Left renal cortex interstitium (tissue), 4 donors: ENCODE measurements around the gene LINC01488. TPM values are rescaled to one million over a fixed set of nuclear protein-coding genes. Genes with fewer than 3 reads are reported as not detected.

Source experiments
- DNase-seq, 4 donors: peaks; one replicate each; pipeline ENCODE4 v3.0.0-alpha.2; 2013; ENCODE audit warnings: low read depth in 4 of 4, low spot score in 2 of 4, missing footprints in 1 of 4
- polyA plus RNA-seq, 4 donors: library from polyadenylated mRNA; unstranded; fragments of 120-200 nt; gene quantifications; one replicate each; pipeline ENCODE4 v1.2.1, GENCODE V29; 2013; ENCODE audit not compliant: insufficient read length in 4 of 4

The LINC01488 gene
- under 1 TPM; 0.06 to 0.09 (median 0.07) TPM for polyA plus RNA-seq

DNA sequence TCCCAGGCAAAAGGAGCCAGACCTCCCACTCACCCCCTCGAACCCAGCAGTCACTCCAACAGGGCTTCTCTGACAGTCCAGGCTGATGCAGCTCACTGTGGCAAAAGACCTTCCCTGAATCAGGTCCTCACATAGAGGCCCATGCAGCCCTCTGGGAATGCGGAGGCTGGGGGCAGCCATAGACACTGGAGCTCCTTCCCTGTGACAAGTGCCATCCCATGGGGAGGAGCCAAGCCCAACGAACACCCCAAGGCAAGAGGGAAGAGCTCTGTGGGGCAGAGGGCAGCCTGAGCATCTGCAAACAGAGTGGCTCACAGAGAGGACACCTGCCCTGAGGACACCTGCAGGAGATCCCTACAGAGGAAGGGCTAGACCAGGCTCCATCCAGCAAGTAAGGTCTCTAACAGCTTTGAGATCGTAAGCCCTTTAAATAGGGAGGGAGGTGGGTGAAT, at the start of gene LINC01488:
Gene LINC01488 (plus strand): TSS at position 271 of the 452 bp plus-strand sequence.
- no peak for DNase-seq

DNA sequence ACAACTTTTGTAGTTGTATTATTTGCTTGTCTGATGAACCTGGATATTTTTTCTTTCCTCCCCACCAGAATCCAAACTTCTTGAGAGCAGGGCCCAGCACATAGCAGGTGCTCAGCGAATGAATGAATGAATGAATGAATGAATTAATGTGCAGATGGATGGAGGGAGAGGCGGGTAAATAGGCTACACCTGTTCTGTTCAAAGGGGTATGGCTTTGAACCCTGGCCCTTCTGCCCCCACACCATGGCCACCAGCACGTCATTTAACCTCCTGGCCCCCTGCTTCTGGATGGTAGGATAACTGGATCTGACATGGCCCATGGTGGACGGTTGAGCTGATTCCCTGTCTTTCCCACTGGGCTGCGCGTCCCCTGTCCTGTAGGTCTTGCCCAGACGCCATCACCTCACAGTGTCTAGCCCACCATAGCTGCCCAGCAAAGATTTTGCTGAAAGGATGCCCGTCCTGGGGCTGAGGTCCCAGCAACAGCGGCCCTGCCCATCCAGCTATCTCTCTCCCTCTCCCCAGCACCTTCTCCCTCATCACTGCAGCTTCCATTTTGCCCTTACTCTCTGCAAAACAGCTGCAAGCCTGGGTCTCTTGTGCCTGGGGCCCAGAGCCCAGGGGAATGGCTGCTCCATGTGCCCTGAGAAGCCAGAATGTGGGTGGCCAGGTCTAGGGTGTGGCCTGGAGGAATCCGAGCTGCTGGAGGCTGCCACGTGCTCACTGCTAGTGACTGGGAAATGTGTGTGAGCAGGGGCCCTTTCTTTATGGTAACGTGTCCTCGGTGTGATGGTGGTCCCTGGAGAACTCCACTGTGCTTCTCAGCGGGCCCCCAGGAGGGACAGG, 49.3 kb upstream of the LINC01488 start:
- no peak for DNase-seq

DNA sequence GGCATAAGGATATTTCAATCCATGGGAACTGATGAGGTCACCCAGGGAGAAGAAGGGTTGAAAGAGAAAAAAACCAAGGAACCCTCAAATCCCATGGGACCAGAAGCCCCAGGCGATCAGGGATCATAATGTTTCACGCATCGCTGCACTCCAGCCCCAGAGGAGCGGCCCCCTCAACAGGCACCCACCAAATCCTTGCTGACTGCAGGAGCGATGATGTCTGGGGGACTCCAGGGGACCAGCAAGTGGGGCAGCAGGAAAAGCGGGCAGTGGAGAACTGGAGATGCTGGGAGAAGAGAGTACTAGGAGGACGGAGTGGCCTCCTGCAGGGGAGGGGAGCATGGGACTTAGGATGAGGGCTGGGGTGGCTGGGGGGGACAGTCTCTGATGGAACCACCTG, 47.7 kb upstream of the LINC01488 start:
- no peak for DNase-seq

DNA sequence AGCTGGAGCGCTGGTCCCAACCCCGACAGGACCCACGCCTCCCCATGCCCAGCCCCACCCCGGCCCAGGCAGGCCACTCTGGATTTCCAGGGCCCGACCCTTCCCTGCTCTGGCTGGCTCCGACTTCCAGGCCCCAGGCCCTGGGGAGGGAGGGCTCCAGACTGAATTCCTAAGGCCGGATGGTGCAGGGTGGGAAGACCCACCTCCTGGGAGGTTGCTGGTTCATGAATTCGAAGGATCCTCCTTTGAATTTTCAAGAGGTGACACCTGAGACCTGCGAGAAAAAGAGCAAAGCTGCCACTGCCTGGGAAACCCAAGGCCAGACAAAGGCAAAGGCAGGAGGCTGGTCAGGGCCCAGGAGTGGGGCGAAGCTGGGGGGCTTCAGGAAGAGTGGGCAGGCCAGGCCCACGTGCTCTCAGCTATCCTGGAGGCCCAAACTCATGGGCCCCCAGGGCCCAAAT, 47.0 kb upstream of the LINC01488 start:
- no peak for DNase-seq

DNA sequence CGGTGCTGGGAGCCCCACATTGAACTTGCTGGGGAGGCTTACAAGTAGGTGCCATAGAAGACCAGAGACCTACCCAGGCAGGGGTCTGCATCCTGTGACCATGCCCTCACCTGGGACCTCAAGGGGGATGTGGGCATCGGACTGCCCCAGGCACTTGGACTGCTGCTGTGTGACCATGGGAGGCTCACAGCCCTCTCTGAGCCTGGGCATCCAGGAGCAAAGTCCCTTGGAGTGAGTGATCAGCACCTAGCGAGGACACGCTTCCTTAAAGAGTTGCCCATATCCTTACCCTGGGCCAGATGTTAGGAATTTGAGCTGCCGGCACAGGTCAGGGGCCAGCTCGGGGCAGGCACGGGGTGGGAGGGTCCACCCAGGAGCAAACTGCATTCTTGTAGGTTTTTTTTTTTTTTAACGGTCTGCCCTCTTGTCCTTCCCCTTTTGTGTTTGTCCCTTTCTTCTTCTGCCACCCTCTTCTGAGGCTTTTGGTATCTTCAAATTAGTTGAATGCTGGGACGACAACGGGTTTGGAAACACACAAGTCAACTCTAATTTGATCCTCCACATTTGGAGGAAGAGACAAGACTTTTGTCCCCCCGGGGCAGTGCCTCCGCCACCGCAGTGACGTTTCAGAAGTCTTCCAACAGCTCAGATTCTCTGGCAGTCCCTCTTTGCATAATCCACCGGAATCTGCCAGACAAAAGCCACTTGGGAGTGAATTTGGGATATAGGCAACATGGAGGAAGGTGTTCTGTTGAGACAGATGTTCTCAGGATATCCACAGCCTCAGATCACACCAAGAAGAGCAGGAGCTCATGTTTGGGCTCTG, 46.1 kb upstream of the LINC01488 start:
- no peak for DNase-seq

DNA sequence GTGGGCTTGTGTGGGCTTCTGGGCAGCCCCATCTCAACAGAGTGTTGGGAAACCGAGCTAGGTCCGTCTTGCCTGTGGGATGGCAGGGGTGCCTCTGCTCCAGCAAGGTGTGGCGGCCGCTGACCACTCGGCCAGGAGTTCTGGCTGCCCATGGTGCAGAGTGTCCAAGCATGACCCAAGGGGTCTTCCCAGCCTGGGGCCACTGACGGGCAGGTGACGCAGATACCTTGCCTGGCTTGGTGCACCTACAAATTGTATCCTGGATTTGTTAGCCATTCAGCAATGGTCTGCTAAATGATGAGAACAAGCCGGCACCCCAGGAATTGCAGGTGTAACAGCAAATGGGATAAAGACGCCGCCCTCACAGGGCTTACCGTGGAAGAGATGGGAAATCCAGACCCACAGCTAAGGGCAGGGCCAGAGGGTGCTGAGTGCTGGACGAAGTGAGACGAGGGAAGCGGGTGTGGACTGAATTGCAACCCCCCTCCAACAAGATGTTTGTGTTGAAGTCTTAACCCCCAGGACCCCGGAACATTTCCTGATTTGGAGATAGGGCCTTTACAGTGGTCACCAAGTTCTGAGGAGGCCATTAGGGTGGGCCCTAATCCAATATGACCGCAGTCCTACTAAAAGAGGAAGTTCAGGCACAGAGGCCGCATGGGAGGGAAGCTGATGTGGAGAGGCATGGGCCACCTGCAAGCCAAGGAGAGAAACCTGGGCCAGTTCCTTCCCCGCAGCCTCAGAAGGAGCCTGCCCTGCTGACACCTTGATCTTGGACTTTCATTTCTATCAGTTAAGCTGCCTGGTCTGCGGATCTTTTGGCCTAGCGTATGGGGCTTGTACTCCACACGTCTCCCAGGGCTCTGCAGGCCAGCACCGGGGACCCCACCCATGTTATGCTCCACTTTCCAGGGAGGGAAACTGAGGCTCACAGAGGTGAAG, 45.2 kb upstream of the LINC01488 start:
- DNase-seq, result no peak

DNA sequence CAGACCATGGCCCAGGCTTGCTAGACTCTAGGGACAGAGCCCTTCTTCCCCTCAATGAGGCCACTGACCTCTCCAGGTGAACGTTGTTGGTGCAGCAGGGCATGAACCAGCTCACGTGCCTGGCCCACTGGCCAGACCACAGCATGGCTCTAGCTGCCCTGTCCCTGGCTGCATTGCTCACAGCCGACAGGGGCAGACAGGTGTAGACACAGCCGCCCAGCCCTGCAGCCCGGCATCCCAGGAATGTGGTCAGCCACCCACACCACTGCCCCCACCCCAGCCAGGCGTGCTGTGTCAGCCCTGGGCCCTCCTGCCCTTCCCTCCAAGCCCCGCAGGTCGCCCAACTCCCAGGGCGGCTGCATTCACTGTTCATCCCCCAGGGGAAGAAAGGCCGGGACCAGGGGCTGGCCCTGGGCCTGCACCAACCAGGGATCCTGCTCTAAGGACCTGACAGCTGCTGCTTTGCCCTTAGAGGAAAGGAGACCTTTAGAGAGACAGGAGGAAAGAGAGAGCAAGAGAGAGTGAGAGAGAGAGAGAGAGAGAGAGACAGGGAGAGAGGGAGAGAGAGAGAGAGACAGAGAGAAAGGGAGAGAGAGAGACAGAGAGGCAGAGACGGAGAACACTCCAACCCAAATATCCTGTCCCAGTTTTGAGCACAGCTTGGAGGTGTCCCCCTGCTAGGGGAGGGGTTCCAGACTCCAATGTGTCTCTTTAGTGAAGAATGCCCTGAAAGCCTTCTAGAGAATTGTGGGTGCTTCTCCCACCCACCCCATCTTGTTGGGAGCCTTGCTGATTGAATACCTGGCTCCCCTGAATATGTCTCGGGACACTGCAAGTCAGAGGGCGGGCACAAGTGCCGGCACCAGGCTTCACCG, 44.2 kb upstream of the LINC01488 start:
- DNase-seq, result no peak

DNA sequence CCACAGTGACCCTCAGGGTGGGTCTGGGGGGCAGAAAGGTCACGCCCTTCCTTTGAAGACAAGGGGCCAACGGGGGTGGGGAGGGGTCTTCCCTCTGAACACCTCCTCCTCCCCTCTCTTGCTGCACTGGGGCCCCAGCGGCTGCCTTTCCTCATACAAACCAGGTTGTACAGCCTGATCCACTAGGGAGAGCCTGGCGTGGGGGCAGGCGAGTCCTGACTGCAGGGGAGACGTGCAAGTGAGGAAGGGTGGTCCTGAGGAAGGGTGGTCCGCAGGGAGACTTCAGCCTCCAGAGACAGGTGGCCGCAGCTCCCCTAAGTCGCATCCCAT, 43.6 kb upstream of the LINC01488 start:
- no peak for DNase-seq

DNA sequence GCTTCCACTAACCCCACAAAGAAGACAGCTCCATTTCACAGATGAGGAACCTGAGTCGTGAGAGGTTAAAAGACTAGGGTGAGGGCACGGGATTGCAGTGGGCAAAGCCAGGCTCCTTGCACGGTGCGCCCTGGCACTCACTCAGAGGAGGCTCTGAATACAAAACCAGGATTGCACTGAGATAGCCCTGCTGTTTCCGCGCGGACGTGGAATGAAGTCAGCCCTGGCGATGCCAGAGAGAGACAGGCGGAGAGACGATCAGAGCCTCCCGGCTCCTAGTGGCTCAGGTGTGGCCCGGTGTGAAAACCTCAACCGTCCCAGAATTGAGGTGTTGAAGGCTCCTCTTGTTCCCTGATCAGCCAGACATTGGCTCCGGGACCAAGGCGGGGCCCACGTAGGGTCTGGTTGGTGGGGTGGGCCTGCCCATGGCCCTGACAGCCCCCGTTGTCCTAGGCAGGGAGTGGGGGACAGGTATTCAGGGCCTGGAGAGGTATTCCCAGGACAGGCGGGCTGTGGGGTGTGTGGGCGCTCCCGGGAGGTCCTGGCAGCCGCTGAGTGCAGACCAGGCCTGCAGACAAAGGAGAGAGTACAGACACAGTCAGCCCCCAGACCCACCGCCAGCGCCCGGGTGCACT, 43.1 kb upstream of the LINC01488 start:
- no peak for DNase-seq

DNA sequence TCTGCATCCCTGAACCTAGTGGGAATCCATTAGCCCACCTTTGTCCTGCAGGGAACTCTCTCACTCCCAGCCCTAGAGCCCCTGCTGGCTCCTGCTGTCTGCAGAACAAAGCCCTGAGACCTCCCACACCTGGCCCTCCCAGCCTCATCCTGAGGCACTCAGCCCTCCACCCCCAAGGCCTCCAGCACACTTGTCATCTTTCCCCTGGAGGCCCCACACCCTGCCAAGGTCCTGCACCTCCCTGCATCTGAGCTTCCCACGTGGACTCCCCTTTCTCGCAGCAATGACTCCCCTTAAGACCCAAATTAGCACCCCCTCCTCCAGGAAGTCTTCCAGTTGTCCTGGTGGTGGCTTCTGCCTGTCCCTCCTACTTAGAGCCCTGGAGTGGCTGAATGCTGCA, 42.3 kb upstream of the LINC01488 start:
- DNase-seq, result no peak

DNA sequence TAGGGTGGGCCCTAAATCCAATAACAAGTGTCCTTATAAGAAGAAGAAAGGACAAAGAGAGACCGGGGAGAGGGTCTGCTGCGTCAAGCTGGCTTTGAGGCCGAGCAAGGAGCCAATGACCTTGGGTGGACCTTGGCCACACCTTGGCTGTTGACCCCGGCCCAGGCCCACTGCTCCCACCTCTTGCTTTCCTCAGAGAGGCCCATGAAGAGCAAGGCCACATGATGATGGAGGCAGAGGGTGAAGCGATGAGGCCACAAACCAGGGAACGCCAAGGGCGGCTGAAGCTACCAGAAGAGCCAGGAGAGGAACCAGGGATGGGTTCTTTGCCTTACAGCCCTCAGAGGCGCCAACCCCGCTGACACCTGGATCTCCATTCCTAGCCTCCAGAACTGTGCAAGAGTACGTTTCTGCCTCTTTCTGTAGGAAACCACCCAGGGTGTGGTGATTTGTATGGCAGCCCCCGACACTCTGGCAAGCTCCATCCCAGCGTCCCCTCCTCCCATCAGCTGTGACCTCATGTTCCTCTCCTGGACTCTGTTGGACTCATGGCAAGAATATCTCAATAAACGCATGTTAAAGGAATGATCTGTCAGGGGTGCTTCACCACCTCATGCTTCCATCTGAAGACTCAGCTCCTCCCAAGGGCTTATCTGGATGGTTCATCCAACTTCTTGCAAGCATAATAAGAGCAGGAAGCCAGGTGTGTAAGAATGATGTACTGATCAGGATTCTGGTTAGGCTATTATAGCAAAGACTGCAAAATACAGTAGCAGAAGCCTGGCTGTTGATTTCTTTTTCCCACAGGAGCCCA, 41.6 kb upstream of the LINC01488 start:
- DNase-seq, result no peak

DNA sequence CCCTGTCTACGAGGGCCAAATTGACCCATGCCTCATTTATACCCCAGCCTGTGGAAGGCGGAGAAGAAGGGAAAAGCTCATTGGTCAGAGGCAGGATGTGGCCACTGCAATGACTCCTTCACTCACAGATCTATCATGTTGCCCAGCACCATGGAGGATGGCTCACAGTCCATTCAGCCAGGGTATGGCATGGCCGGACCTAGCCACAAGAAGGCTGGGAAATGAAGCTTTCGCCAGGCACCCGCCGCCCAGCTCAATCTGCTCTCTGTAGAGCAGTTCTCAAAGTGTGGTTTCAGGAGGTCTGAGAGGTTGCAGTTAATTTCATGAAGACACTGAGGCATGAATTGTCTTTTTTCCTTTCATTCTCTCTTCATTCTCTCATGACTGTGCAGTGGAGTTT, 40.6 kb upstream of the LINC01488 start:
- no peak for DNase-seq

DNA sequence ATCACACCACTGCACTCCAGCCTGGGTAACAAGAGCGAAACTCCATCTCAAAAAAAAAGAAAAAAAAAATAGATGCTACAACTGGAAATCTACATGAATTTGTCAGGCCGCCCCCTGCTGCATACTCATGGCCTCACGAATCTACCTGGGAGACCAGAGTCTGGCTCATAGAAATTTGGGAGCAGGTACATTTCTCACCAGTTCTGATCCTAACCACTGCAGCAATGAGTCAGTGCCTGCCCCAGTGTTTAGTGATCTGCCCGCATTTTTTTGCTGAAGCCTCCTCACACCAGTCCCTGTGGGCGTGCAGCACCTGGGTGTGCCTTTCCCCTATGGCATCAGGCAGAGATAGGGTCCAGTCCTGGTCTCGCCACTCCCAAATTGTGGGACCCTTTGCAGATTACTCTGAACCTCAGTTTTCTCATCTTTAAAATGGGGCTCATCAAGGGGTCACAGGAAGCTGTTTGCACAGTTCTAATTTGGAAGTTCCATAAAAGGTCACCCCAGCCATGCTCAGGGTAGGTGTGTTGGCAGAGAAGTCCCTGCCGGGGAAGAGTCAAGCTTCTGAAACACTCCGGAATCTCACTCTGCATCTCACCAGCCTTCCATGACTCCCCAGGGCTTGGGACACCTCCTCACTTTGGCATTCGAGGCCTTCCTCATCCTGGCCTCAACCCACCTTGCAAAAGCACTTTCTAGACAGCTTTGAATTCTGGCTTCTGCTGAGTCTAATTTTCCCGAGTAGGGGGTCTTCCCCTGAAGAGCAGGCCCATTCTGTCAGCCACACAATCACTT, 39.3 kb upstream of the LINC01488 start:
- DNase-seq, result no peak

DNA sequence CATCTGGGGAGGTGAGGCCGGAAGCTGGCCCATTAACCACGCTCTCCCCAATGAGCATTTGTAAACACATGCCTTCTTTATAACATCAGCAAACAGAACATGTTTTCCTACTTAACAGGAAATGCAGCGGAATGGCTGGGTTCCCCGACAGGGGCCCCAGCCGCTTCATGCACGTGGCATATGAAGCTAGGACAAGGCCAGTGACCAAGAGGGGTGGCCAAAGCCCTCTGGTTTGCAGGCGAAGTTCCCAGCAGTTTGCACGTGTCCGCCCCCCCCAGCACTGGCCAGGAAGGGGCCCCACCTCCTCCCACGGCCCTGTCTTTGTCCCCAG, 38.7 kb upstream of the LINC01488 start:
- no peak for DNase-seq

DNA sequence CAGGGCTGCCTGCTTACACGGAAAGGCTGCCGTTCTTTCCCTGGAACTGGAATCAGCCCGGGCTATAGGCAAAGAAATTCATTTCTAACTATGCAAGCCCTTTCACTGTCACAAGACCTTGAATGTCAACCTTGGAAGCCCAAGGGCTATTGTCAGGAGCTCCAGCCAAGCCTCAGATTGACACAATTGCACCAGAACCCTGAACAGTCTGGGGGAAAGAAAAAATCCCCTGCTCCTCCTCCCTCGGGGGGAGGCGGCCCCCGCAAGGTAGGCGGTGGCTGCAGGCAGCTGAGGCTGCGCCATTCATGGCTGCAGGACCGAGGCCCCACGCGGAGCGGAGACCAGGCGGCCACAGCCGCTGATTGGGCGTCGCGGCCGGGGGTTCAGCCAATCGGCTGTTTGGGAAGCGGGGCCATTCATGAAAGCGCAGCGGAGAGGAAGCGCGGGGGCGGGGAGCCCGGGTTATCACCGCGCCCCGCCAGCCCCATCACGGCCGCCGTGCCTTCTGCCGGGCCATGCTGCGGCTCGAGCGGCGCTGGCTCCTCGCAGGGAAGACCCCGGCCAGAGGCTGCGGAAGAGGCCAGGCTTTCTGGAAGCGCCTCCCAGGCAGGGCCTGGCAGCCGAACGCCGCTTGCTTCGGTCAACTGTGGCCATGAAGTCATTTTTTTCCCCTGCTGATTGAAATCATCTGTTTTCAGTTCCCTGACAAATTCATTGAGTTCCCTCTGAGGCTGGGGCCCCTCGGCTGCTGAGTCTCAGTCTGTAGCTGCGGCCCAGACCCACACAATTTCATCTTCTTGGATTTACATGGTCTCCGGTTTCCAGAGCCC, 38.1 kb upstream of the LINC01488 start:
- DNase-seq, result peak; percentile 79 to 89 (median 87)

DNA sequence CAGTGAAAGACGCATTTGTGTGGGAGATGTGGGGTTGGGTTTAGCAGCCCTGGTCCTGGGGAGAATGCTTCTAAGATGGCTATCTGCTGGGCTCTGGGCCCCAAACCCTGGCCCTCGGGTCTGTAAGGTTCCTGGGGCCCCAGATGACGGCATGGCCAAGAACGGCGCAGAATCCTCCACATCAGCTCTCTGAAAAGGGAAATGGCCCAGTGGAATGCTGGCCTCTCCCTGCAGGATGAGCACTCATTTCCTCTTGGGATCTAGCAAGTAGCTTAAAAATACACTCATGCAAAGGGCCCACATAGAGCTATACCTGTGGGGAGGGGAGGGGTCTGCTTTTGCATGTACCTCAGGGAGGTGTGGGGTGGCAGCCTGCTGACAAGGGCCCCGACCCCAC, 37.5 kb upstream of the LINC01488 start:
- DNase-seq, result no peak
